ENCODE data around the gene RCC2.

GRCh38 chr1:17361687-17362086 lies 77.8 kb downstream of the RCC2 start:
- TF ChIP-seq CTCF (IDR thresholded peaks at IDR 0.05 in 4 of 5, conservative IDR thresholded peaks at IDR 0.05 in 1 of 5) = no peak
- no peak for TF ChIP-seq POLR2A (IDR thresholded peaks at IDR 0.05)

All from gastrocnemius medialis (tissue), 4 donors.